CD14-positive monocyte (primary cell): ENCODE data around the gene TEAD1. TPM values are rescaled to one million over a fixed set of nuclear protein-coding genes. Genes with fewer than 3 reads are reported as not detected.

Source experiments
- DNase-seq, 3 donors: peaks; one replicate each; pipeline ENCODE4 v3.0.0-alpha.2; 2011 to 2022
- H2AFZ ChIP-seq: 2 replicates; pipeline ENCODE4 v1.6.0; 2012; ENCODE audit warnings: mild to moderate bottlenecking, low read depth, low read length, inconsistent platforms; ENCODE audit not compliant: insufficient read depth, poor library complexity, severe bottlenecking
- H3K27ac ChIP-seq, 2 donors: 1 replicate in 1 of 2; 2 replicates in 1 of 2; pipeline ENCODE4 v1.5.1; 2012 to 2013; ENCODE audit warnings: low read length in 2 of 2, control low read depth in 1 of 2, inconsistent platforms in 1 of 2, low read depth in 1 of 2, mild to moderate bottlenecking in 1 of 2
- H3K27me3 ChIP-seq, 2 donors: one replicate each; pipeline versions ENCODE4 v1.6.0 to v1.6.1; 2011 to 2013; ENCODE audit warnings: low read length in 2 of 2; ENCODE audit not compliant: control insufficient read depth in 2 of 2, insufficient read depth in 2 of 2
- H3K36me3 ChIP-seq, 2 donors: replicated peaks in 1 of 2; 1 replicate in 1 of 2; 2 replicates in 1 of 2; pipeline versions ENCODE4 v1.5.1 to v1.6.1; 2012 to 2013; ENCODE audit warnings: low read length in 2 of 2, control low read depth in 1 of 2, inconsistent platforms in 1 of 2, mild to moderate bottlenecking in 1 of 2; ENCODE audit not compliant: insufficient read depth in 2 of 2, control insufficient read depth in 1 of 2
- H3K4me1 ChIP-seq, 2 donors: 1 replicate in 1 of 2; 2 replicates in 1 of 2; pipeline versions ENCODE4 v1.5.1 to v1.6.1; 2012 to 2013; ENCODE audit warnings: low read length in 2 of 2, control low read depth in 1 of 2, inconsistent platforms in 1 of 2, mild to moderate bottlenecking in 1 of 2, moderate library complexity in 1 of 2; ENCODE audit not compliant: insufficient read depth in 2 of 2, control insufficient read depth in 1 of 2
- H3K4me2 ChIP-seq: replicated peaks from 2 replicates; pipeline ENCODE3; 2012; ENCODE audit warnings: low read length, moderate library complexity, mild to moderate bottlenecking; ENCODE audit not compliant: poor library complexity, severe bottlenecking; ENCODE audit errors: extremely low read depth
- H3K4me3 ChIP-seq, 3 experiments: fragments of 200-600 bp in 1 of 3; sonication (generic) in 1 of 3; replicated peaks in 1 of 3; 1 replicate in 2 of 3; 2 replicates in 1 of 3; pipeline ENCODE4 v1.5.1; 2011 to 2013; ENCODE audit warnings: low read length in 3 of 3, mild to moderate bottlenecking in 3 of 3, control low read depth in 2 of 3, low read depth in 2 of 3, inconsistent platforms in 1 of 3, moderate library complexity in 1 of 3
- H3K79me2 ChIP-seq: 2 replicates; pipeline ENCODE4 v1.6.0; 2012; ENCODE audit warnings: mild to moderate bottlenecking, control low read depth, inconsistent platforms, low read length, moderate library complexity; ENCODE audit not compliant: insufficient read depth
- H3K9ac ChIP-seq: 2 replicates; pipeline ENCODE4 v1.6.0; 2017; ENCODE audit warnings: low read length, mild to moderate bottlenecking; ENCODE audit not compliant: insufficient read depth, poor library complexity, severe bottlenecking
- H3K9me3 ChIP-seq, 2 donors: replicated peaks in 1 of 2; 1 replicate in 1 of 2; 2 replicates in 1 of 2; pipeline versions ENCODE4 v1.5.1 to v1.6.1; 2012 to 2013; ENCODE audit warnings: low read length in 2 of 2, control low read depth in 1 of 2; ENCODE audit not compliant: control insufficient read depth in 1 of 2, insufficient read depth in 1 of 2
- H4K20me1 ChIP-seq: 2 replicates; pipeline ENCODE4 v1.6.0; 2012; ENCODE audit warnings: mild to moderate bottlenecking, low read length, control low read depth, moderate library complexity; ENCODE audit not compliant: insufficient read depth
- H3K27ac Mint-ChIP-seq, 7 donors: one replicate each; pipeline ENCODE4 v1.8.0; 2020; ENCODE audit warnings: mild to moderate bottlenecking in 7 of 7, mixed read lengths in 7 of 7, moderate library complexity in 6 of 7, inconsistent platforms in 2 of 7
- H3K27me3 Mint-ChIP-seq, 3 donors: one replicate each; pipeline ENCODE4 v1.8.0; 2021 to 2022; ENCODE audit warnings: low read depth in 3 of 3, mild to moderate bottlenecking in 3 of 3, mixed read lengths in 3 of 3, moderate library complexity in 3 of 3, inconsistent platforms in 1 of 3
- H3K36me3 Mint-ChIP-seq, 2 donors: one replicate each; pipeline ENCODE4 v1.8.0; 2020; ENCODE audit warnings: mixed read lengths in 2 of 2, inconsistent platforms in 1 of 2, mild to moderate bottlenecking in 1 of 2
- H3K4me1 Mint-ChIP-seq: one replicate; pipeline ENCODE4 v1.8.0; 2020; ENCODE audit warnings: mild to moderate bottlenecking, mixed read lengths
- H3K4me3 Mint-ChIP-seq, 2 donors: one replicate each; pipeline ENCODE4 v1.8.0; 2020; ENCODE audit warnings: mild to moderate bottlenecking in 2 of 2, mixed read lengths in 2 of 2, moderate library complexity in 1 of 2
- H3K9me3 Mint-ChIP-seq, 7 donors: one replicate each; pipeline ENCODE4 v1.8.0; 2020 to 2022; ENCODE audit warnings: mixed read lengths in 7 of 7, mild to moderate bottlenecking in 6 of 7, moderate library complexity in 6 of 7, inconsistent platforms in 2 of 7
- WGBS: methylation state at CpG from one replicate; pipeline ENCODE4 v1.1.5; 2013; ENCODE audit warnings: missing lambda C conversion rate; ENCODE audit not compliant: insufficient coverage; 5-methylcytosine and 5-hydroxymethylcytosine counted together
- intact Hi-C, 2 donors: fragments of 100-400 bp; cut with micrococcal nuclease; formaldehyde crosslinking; loops; one replicate each; pipeline versions ENCODE4 v1.15.0 to v1.15.1; 2023
- polyA plus RNA-seq, 3 donors: library from polyadenylated mRNA; depleted of rRNA in 1 of 3; unstranded in 2 of 3; stranded (reverse) in 1 of 3; fragments of 300-500 nt in 2 of 3; fragments of >200 nt in 1 of 3; fragmentation: Illumina TruSeq in 2 of 3; gene quantifications; 1 replicate in 2 of 3; 2 replicates in 1 of 3; pipeline ENCODE4 v1.2.3, GENCODE V29; 2012 to 2021
- TF ChIP-seq, protein P1 (sequence below): fragments of 200-600 bp; IDR thresholded peaks from one replicate; pipeline ENCODE4 v1.8.0; 2022; ENCODE audit warnings: antibody characterized with exemption, mild to moderate bottlenecking

TEAD1 gene
- polyA plus RNA-seq, 3 donors: not detected

- Mint-ChIP-seq H3K36me3 (no peaks in the 10 kb centered on the region), H3K4me3 (no peak overlapping the region), H3K4me1 (no peaks in the 10 kb centered on the region), H3K27me3 (peaks cover 7 to 25% (median 10%) of the 10 kb centered on the region in 3 donors), H3K9me3 (peaks cover 0 to 1% (median 0%) of the 10 kb centered on the region in 7 donors), H3K27ac (no peak overlapping the region)
- no peak overlapping the region for H3K4me3 ChIP-seq
- H3K27ac ChIP-seq: no peak overlapping the region
- no peak overlapping the region for H3K9ac ChIP-seq
- no peaks in the 10 kb centered on the region for H3K36me3 ChIP-seq
- peaks cover 2 to 4% of the 10 kb centered on the region in 2 donors for H3K27me3 ChIP-seq
- no peaks in the 10 kb centered on the region for H3K79me2 ChIP-seq
- H3K4me2 ChIP-seq: no peak overlapping the region
- TF ChIP-seq, protein P1, sequence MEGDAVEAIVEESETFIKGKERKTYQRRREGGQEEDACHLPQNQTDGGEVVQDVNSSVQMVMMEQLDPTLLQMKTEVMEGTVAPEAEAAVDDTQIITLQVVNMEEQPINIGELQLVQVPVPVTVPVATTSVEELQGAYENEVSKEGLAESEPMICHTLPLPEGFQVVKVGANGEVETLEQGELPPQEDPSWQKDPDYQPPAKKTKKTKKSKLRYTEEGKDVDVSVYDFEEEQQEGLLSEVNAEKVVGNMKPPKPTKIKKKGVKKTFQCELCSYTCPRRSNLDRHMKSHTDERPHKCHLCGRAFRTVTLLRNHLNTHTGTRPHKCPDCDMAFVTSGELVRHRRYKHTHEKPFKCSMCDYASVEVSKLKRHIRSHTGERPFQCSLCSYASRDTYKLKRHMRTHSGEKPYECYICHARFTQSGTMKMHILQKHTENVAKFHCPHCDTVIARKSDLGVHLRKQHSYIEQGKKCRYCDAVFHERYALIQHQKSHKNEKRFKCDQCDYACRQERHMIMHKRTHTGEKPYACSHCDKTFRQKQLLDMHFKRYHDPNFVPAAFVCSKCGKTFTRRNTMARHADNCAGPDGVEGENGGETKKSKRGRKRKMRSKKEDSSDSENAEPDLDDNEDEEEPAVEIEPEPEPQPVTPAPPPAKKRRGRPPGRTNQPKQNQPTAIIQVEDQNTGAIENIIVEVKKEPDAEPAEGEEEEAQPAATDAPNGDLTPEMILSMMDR: no peak
- no peak for DNase-seq
- H4K20me1 ChIP-seq: no peaks in the 10 kb centered on the region
- H3K4me1 ChIP-seq: no peaks in the 10 kb centered on the region
- 60% methylated on average over 6 of the region's 13 CpGs for WGBS
- no peaks in the 10 kb centered on the region for H3K9me3 ChIP-seq
- H2AFZ ChIP-seq: no peak overlapping the region
- intact Hi-C loops: no loop called here
Measured at GRCh38 chr11:12723421-12724300, 49.4 kb downstream of the TEAD1 start.

DNA sequence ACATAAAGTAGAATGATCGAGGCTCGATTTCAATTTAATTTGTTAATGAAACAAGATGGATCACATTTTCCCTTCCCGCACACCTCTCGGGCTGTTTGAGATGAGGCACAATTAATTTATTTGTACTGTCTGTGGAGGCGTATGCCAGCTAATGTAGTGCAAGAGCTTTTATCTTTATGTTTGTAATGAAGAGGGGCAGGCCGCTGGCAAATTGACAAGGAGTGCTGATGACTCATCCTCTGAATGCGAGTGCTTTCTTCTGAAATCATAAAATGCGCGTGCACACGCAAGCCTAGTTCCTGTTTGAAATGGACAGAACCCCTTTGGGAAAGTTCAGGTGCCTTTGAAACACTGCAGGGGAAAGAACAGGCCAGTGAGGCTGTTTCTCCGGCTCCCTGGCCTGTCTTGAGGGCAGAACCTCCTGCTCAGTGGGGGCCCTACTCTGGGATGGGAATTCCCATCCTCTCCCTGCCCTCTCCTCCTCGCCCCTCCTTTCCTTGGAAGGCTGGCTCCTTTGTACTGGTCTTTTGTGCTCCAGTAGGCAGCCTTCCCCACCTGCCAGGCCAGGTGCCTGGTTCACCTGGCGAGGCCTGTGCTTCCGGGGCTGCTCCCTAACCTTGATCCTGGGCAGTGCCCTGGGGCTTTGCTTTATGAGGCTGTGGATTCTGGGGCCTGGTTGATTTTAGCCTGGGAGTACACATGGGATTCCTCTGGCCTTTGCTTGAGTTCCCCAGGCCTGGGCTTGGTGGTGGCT, 50.3 kb downstream of the TEAD1 start:
- H3K4me2 ChIP-seq: no peak overlapping the region
- H3K27me3 ChIP-seq: peaks cover 2 to 4% of the 10 kb centered on the region in 2 donors
- H3K36me3 ChIP-seq: no peaks in the 10 kb centered on the region
- H3K27ac ChIP-seq: no peak overlapping the region
- intact Hi-C loops: no loop called here
- H2AFZ ChIP-seq: no peak overlapping the region
- H3K4me1 ChIP-seq: no peaks in the 10 kb centered on the region
- WGBS: 86% methylated on average over 13 of the region's 14 CpGs
- H3K9me3 Mint-ChIP-seq: peaks cover 0 to 1% (median 0%) of the 10 kb centered on the region in 7 donors
- no peak overlapping the region for H3K4me3 Mint-ChIP-seq
- no peaks in the 10 kb centered on the region for H4K20me1 ChIP-seq
- no peaks in the 10 kb centered on the region for H3K4me1 Mint-ChIP-seq
- TF ChIP-seq, protein P1: no peak
- H3K36me3 Mint-ChIP-seq: no peaks in the 10 kb centered on the region
- H3K27ac Mint-ChIP-seq: no peak overlapping the region
- DNase-seq: no peak
- no peaks in the 10 kb centered on the region for H3K9me3 ChIP-seq
- peaks cover 4 to 21% (median 10%) of the 10 kb centered on the region in 3 donors for H3K27me3 Mint-ChIP-seq
- no peaks in the 10 kb centered on the region for H3K79me2 ChIP-seq
- no peak overlapping the region for H3K4me3 ChIP-seq
- no peak overlapping the region for H3K9ac ChIP-seq
